OCI-LY1 (cell line): ENCODE measurements around the gene C2CD5.

Experiments
- H2AFZ ChIP-seq: fragments of 200-600 bp; sonication (generic), shearing (Covaris generic); 2 replicates; pipeline ENCODE4 v1.6.0; 2014; ENCODE audit warnings: antibody characterized with exemption, mild to moderate bottlenecking, low read length
- H3F3A ChIP-seq: fragments of 200-600 bp; sonication (generic), shearing (Covaris generic); 2 replicates; pipeline ENCODE4 v1.6.0; 2014; ENCODE audit warnings: mild to moderate bottlenecking, antibody characterized with exemption, low read length, moderate library complexity; ENCODE audit not compliant: insufficient read depth
- H3K27ac ChIP-seq: fragments of 200-600 bp; sonication (generic); 2 replicates; pipeline ENCODE4 v1.5.1; 2014; ENCODE audit warnings: low read length, mixed run types, mild to moderate bottlenecking, low read depth; ENCODE audit not compliant: poor library complexity, severe bottlenecking
- H3K27me3 ChIP-seq: fragments of 200-600 bp; sonication (generic); 2 replicates; pipeline ENCODE4 v1.6.0; 2014; ENCODE audit warnings: antibody characterized with exemption, mild to moderate bottlenecking, low read length, moderate library complexity; ENCODE audit not compliant: insufficient read depth
- H3K36me3 ChIP-seq: fragments of 200-600 bp; sonication (generic); 2 replicates; pipeline ENCODE4 v1.6.1; 2014; ENCODE audit warnings: mild to moderate bottlenecking, antibody characterized with exemption, low read length, moderate library complexity, mixed read lengths; ENCODE audit not compliant: insufficient read depth
- H3K4me1 ChIP-seq: fragments of 200-600 bp; sonication (generic); 2 replicates; pipeline ENCODE4 v1.5.1; 2014; ENCODE audit warnings: mild to moderate bottlenecking, low read length, moderate library complexity; ENCODE audit not compliant: insufficient read depth, severe bottlenecking
- H3K4me2 ChIP-seq: fragments of 200-600 bp; sonication (generic), shearing (Covaris generic); 2 replicates; pipeline ENCODE4 v1.6.1; 2014; ENCODE audit warnings: low read length
- H3K4me3 ChIP-seq: fragments of 200-600 bp; sonication (generic); 2 replicates; pipeline ENCODE4 v1.5.1; 2014; ENCODE audit warnings: low read length, low read depth, mild to moderate bottlenecking, mixed read lengths; ENCODE audit not compliant: poor library complexity, severe bottlenecking
- H3K79me2 ChIP-seq: fragments of 200-600 bp; shearing (Covaris generic); 2 replicates; pipeline ENCODE4 v1.6.1; 2016; ENCODE audit warnings: mixed run types, low read length, mixed read lengths; ENCODE audit not compliant: insufficient read depth
- H3K9ac ChIP-seq: fragments of 200-600 bp; sonication (generic), shearing (Covaris generic); 2 replicates; pipeline ENCODE4 v1.6.1; 2014; ENCODE audit warnings: mild to moderate bottlenecking, low read length, mixed read lengths
- H3K9me2 ChIP-seq: fragments of 200-600 bp; sonication (generic), shearing (Covaris generic); 2 replicates; pipeline ENCODE4 v1.6.1; 2014; ENCODE audit warnings: low read depth, mild to moderate bottlenecking, low read length, mixed read lengths
- H3K9me3 ChIP-seq: fragments of 200-600 bp; shearing (Covaris generic); 2 replicates; pipeline ENCODE4 v1.6.1; 2014; ENCODE audit warnings: low read length, mixed read lengths
- H4K20me1 ChIP-seq: fragments of 200-600 bp; sonication (generic), shearing (Covaris generic); 2 replicates; pipeline ENCODE4 v1.6.0; 2016; ENCODE audit warnings: mild to moderate bottlenecking, low read length; ENCODE audit not compliant: insufficient read depth
- CTCF ChIP-seq: fragments of 200-600 bp; sonication (generic), shearing (Covaris generic); IDR thresholded peaks from 2 replicates; pipeline ENCODE4 v1.5.1; 2017; ENCODE audit warnings: mild to moderate bottlenecking, antibody characterized with exemption, low read length, moderate library complexity, mixed read lengths
- EZH2 ChIP-seq: fragments of 200-600 bp; sonication (generic), shearing (Covaris generic); IDR thresholded peaks from 2 replicates; pipeline ENCODE4 v1.8.0; 2017; ENCODE audit warnings: borderline replicate concordance, mixed run types, mild to moderate bottlenecking, antibody characterized with exemption, low read length, moderate library complexity, mixed read lengths

Gene C2CD5

GRCh38 chr12:22416801-22417200 lies 127.5 kb downstream of the C2CD5 start:
- H3K9ac ChIP-seq, result no peak overlapping the region
- H3F3A ChIP-seq, result no peaks in the 10 kb centered on the region
- no peaks in the 10 kb centered on the region for H3K9me2 ChIP-seq
- no peaks in the 10 kb centered on the region for H4K20me1 ChIP-seq
- H3K79me2 ChIP-seq, result no peaks in the 10 kb centered on the region
- TF ChIP-seq EZH2, result no peak
- TF ChIP-seq CTCF, result no peak
- H3K4me2 ChIP-seq, result no peak overlapping the region
- no peaks in the 10 kb centered on the region for H3K9me3 ChIP-seq
- no peak overlapping the region for H3K4me3 ChIP-seq
- H3K4me1 ChIP-seq, result no peaks in the 10 kb centered on the region
- H3K36me3 ChIP-seq, result no peaks in the 10 kb centered on the region
- H2AFZ ChIP-seq, result no peak overlapping the region
- H3K27ac ChIP-seq, result no peak overlapping the region
- no peaks in the 10 kb centered on the region for H3K27me3 ChIP-seq

- H3K9me3 ChIP-seq, result no peaks in the 10 kb centered on the region
- H3K4me3 ChIP-seq, result no peak overlapping the region
- H4K20me1 ChIP-seq, result no peaks in the 10 kb centered on the region
- H3K9me2 ChIP-seq, result no peaks in the 10 kb centered on the region
- no peaks in the 10 kb centered on the region for H3K27me3 ChIP-seq
- H3K4me1 ChIP-seq, result no peaks in the 10 kb centered on the region
- H3F3A ChIP-seq, result no peaks in the 10 kb centered on the region
- H3K27ac ChIP-seq, result no peak overlapping the region
- H3K9ac ChIP-seq, result no peak overlapping the region
- no peaks in the 10 kb centered on the region for H3K79me2 ChIP-seq
- H3K36me3 ChIP-seq, result no peaks in the 10 kb centered on the region
- H2AFZ ChIP-seq, result no peak overlapping the region
- no peak overlapping the region for H3K4me2 ChIP-seq
- TF ChIP-seq CTCF (no peak), EZH2 (no peak)
Observed at GRCh38 chr12:22415342-22416309, 128.7 kb downstream of the C2CD5 start.

GRCh38 chr12:22414742-22415141 lies 129.6 kb downstream of the C2CD5 start:
- Histone ChIP-seq H3K36me3 (no peaks in the 10 kb centered on the region), H3F3A (no peaks in the 10 kb centered on the region), H3K4me3 (no peak overlapping the region), H3K4me2 (no peak overlapping the region), H3K9me3 (no peaks in the 10 kb centered on the region), H3K27me3 (no peaks in the 10 kb centered on the region), H3K4me1 (no peaks in the 10 kb centered on the region), H4K20me1 (no peaks in the 10 kb centered on the region), H3K27ac (no peak overlapping the region), H2AFZ (no peak overlapping the region), H3K79me2 (no peaks in the 10 kb centered on the region), H3K9me2 (no peaks in the 10 kb centered on the region), H3K9ac (no peak overlapping the region)
- TF ChIP-seq EZH2 (no peak), CTCF (no peak)
